Smooth muscle cell (in vitro differentiated cells): ENCODE data around the gene GPR150. TPM values are rescaled to one million over a fixed set of nuclear protein-coding genes. Genes with fewer than 3 reads are reported as not detected.

Experiments
- DNase-seq: peaks from one replicate; lab custom pipeline; 2025; ENCODE audit not compliant: unreplicated experiment; lab: John Stamatoyannopoulos, UW
- H2AFZ ChIP-seq: fragments of 200-600 bp; sonication (generic); 2 replicates; pipeline ENCODE4 v1.6.0; 2016; ENCODE audit warnings: antibody characterized with exemption, low read depth, mild to moderate bottlenecking
- H3F3A ChIP-seq: fragments of 200-600 bp; sonication (generic); 2 replicates; pipeline ENCODE4 v1.6.0; 2017; ENCODE audit warnings: antibody characterized with exemption, low read depth
- H3K27ac ChIP-seq: fragments of 200-600 bp; sonication (generic); 2 replicates; pipeline ENCODE4 v1.5.1; 2016; ENCODE audit warnings: low read depth, mild to moderate bottlenecking
- H3K27me3 ChIP-seq: fragments of 200-600 bp; sonication (generic); 2 replicates; pipeline ENCODE4 v1.6.1; 2016; ENCODE audit warnings: low read depth, mild to moderate bottlenecking
- H3K36me3 ChIP-seq: fragments of 200-600 bp; sonication (generic); 2 replicates; pipeline ENCODE4 v1.5.1; 2016; ENCODE audit warnings: low read depth
- H3K4me1 ChIP-seq: fragments of 200-600 bp; sonication (generic); 2 replicates; pipeline ENCODE4 v1.5.1; 2016; ENCODE audit warnings: low read depth
- H3K4me2 ChIP-seq: fragments of 200-600 bp; sonication (generic); 2 replicates; pipeline ENCODE4 v1.6.0; 2016; ENCODE audit warnings: mild to moderate bottlenecking
- H3K4me3 ChIP-seq: fragments of 200-600 bp; sonication (generic); 2 replicates; pipeline ENCODE4 v1.5.1; 2016; ENCODE audit warnings: mild to moderate bottlenecking
- H3K79me2 ChIP-seq: fragments of 200-600 bp; sonication (generic); 2 replicates; pipeline ENCODE4 v1.6.0; 2016; ENCODE audit warnings: low read depth, mild to moderate bottlenecking
- H3K9ac ChIP-seq: fragments of 200-600 bp; sonication (generic); 2 replicates; pipeline ENCODE4 v1.6.0; 2016; ENCODE audit warnings: low read depth
- H3K9me3 ChIP-seq: fragments of 200-600 bp; sonication (generic); replicated peaks from 2 replicates; pipeline ENCODE4 v1.5.1; 2016; ENCODE audit warnings: low read depth
- H4K20me1 ChIP-seq: fragments of 200-600 bp; sonication (generic); 2 replicates; pipeline ENCODE4 v1.6.0; 2016; ENCODE audit warnings: low read depth
- WGBS: methylation state at CpG from one replicate; pipeline ENCODE4 v1.1.7; 2016; ENCODE audit warnings: low lambda C conversion rate; 5-methylcytosine and 5-hydroxymethylcytosine counted together
- polyA plus RNA-seq: library from polyadenylated mRNA; unstranded; fragments of >200 nt; fragmentation: Nextera tagmentation; extraction: Ambion mirVana; gene quantifications from 2 replicates; pipeline ENCODE4 v1.2.1, GENCODE V29; 2016
- total RNA-seq: library from RNA; depleted of rRNA; stranded (reverse); fragments of >200 nt; gene quantifications from 2 replicates; pipeline ENCODE4 v1.2.3, GENCODE V29; 2014
- TF ChIP-seq, protein P1 (sequence below): fragments of 200-600 bp; sonication (generic); IDR thresholded peaks from 2 replicates; pipeline ENCODE4 v1.5.1; 2017; ENCODE audit warnings: borderline replicate concordance, mild to moderate bottlenecking, antibody characterized with exemption; ENCODE audit not compliant: insufficient read depth, poor library complexity, severe bottlenecking

Gene GPR150
- total and polyA plus RNA-seq, 2 experiments from 2014 or later: 0.04 to 0.13 TPM

DNA sequence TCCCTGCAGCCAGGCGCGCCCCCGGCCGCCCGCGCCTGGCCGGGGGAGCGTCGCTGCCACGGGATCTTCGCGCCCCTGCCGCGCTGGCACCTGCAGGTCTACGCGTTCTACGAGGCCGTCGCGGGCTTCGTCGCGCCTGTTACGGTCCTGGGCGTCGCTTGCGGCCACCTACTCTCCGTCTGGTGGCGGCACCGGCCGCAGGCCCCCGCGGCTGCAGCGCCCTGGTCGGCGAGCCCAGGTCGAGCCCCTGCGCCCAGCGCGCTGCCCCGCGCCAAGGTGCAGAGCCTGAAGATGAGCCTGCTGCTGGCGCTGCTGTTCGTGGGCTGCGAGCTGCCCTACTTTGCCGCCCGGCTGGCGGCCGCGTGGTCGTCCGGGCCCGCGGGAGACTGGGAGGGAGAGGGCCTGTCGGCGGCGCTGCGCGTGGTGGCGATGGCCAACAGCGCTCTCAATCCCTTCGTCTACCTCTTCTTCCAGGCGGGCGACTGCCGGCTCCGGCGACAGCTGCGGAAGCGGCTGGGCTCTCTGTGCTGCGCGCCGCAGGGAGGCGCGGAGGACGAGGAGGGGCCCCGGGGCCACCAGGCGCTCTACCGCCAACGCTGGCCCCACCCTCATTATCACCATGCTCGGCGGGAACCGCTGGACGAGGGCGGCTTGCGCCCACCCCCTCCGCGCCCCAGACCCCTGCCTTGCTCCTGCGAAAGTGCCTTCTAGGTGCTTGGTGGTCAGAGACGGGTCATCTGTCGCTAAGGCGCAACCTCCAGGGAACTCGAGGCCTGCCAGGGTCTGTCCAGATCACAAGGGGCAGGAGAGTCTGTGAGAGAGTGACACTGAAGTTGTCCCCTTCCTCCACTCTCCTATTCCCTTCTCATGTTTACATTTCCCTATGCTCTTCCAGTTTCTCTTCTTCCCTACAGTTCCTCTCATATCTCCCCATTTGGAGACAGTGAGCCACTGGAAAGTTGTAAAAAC is 1.3 kb downstream of the GPR150 start:
- Histone ChIP-seq H3K27me3 (peaks cover 36% of the 10 kb centered on the region), H3K27ac (no peak overlapping the region), H3K79me2 (no peaks in the 10 kb centered on the region), H3K4me2 (peak overlapping the region; percentile 96), H2AFZ (peak overlapping the region; percentile 96), H4K20me1 (no peaks in the 10 kb centered on the region), H3K9me3 (no peaks in the 10 kb centered on the region), H3K9ac (no peak overlapping the region), H3K36me3 (no peaks in the 10 kb centered on the region), H3F3A (no peaks in the 10 kb centered on the region), H3K4me1 (peaks cover 22% of the 10 kb centered on the region), H3K4me3 (peak overlapping the region; percentile 59)
- 2% methylated on average over 87 of the region's 92 CpGs for WGBS
- DNase-seq: no peak
- TF ChIP-seq, protein P1, sequence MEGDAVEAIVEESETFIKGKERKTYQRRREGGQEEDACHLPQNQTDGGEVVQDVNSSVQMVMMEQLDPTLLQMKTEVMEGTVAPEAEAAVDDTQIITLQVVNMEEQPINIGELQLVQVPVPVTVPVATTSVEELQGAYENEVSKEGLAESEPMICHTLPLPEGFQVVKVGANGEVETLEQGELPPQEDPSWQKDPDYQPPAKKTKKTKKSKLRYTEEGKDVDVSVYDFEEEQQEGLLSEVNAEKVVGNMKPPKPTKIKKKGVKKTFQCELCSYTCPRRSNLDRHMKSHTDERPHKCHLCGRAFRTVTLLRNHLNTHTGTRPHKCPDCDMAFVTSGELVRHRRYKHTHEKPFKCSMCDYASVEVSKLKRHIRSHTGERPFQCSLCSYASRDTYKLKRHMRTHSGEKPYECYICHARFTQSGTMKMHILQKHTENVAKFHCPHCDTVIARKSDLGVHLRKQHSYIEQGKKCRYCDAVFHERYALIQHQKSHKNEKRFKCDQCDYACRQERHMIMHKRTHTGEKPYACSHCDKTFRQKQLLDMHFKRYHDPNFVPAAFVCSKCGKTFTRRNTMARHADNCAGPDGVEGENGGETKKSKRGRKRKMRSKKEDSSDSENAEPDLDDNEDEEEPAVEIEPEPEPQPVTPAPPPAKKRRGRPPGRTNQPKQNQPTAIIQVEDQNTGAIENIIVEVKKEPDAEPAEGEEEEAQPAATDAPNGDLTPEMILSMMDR: no peak

DNA sequence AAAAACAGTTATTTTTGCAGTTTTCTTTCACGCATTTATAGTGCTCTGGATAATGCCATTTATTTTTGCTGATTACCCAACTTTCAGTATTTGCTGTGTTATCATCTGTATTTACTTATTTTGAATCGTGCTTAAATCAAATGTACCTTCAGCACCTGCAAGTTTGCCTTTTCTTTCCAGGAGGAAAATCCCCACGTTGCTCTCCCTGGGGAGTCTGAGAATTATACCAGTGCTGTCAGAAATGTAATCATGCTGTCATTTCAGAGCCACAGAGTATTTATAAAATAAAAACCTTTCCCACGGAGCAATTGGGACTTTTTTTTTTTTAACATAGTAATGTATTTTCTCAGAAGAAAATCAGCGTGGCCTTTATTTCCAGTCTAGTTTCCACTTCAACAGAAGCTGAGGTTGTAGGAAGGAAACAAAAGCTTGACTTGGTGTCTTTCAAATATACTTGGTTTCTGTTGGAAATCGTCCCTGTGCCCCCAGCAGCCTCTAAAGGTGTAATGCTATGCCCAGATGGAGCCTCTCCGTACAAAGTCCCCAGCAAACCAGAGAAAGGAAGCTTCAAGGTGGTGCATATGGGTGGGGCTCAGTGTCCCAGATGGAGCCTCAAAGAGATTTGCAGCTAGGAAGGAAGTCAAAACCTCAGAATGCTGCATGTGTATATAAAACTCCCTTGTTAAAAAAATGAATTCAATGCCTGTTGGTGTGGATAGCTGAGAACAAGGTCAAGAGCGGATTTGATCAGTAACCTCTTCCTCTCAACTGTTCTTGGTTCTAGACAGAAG is 2.1 kb downstream of the GPR150 start:
- H3K9ac ChIP-seq: no peak overlapping the region
- no peak overlapping the region for H3K4me3 ChIP-seq
- peak overlapping the region; percentile 96 for H3K4me2 ChIP-seq
- no peaks in the 10 kb centered on the region for H3K9me3 ChIP-seq
- no peaks in the 10 kb centered on the region for H3F3A ChIP-seq
- peaks cover 36% of the 10 kb centered on the region for H3K27me3 ChIP-seq
- no peak for DNase-seq
- WGBS: 84% methylated on average over 8 of the region's 8 CpGs
- H3K36me3 ChIP-seq: no peaks in the 10 kb centered on the region
- TF ChIP-seq, protein P1: no peak
- no peaks in the 10 kb centered on the region for H4K20me1 ChIP-seq
- H2AFZ ChIP-seq: peak overlapping the region; percentile 96
- no peak overlapping the region for H3K27ac ChIP-seq
- no peaks in the 10 kb centered on the region for H3K79me2 ChIP-seq
- H3K4me1 ChIP-seq: peaks cover 19% of the 10 kb centered on the region

DNA sequence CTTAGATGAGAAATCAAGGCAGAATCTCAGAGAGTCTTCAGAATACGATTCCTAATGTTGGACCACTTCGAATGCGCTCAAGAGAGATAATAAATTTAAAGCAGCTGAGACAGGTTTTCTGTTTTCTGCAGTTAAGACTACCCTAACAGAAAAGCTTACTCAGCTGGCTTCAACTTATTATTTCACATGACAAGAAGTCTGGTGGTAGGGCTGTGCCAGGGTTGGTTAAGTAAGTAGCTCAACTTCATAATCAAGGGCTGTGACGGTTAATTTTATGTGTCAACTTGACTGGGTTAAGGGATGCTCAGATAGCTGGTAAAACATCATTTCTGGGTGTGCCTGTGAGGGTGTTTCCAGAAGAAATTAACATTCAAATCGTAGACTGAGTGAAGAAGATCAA is 3.8 kb downstream of the GPR150 start:
- no peak for DNase-seq
- H3K4me3 ChIP-seq: no peak overlapping the region
- peaks cover 19% of the 10 kb centered on the region for H3K4me1 ChIP-seq
- H3K9ac ChIP-seq: no peak overlapping the region
- no peaks in the 10 kb centered on the region for H3K36me3 ChIP-seq
- no peaks in the 10 kb centered on the region for H3K79me2 ChIP-seq
- H4K20me1 ChIP-seq: no peaks in the 10 kb centered on the region
- peaks cover 36% of the 10 kb centered on the region for H3K27me3 ChIP-seq
- no peaks in the 10 kb centered on the region for H3K9me3 ChIP-seq
- no peak overlapping the region for H2AFZ ChIP-seq
- H3F3A ChIP-seq: no peaks in the 10 kb centered on the region
- TF ChIP-seq, protein P1: no peak
- no peak overlapping the region for H3K4me2 ChIP-seq
- 87% methylated on average over 5 of the region's 5 CpGs for WGBS
- no peak overlapping the region for H3K27ac ChIP-seq
